Retinal pigment epithelial cell (primary cell): ENCODE measurements around the gene MAD1L1.

Experiments
- DNase-seq: peaks from one replicate; pipeline ENCODE4 v3.0.0-alpha.2; 2010; ENCODE audit warnings: low read depth
- H3K4me3 ChIP-seq: 2 replicates; pipeline ENCODE4 v1.5.1; 2011; ENCODE audit warnings: mild to moderate bottlenecking, low read length, control low read depth, moderate library complexity
- TF ChIP-seq, protein P1 (sequence below): conservative IDR thresholded peaks from 2 replicates; pipeline ENCODE4 v1.5.1; 2011; ENCODE audit warnings: low read depth, low read length, control low read depth, inconsistent platforms

The MAD1L1 gene

DNA sequence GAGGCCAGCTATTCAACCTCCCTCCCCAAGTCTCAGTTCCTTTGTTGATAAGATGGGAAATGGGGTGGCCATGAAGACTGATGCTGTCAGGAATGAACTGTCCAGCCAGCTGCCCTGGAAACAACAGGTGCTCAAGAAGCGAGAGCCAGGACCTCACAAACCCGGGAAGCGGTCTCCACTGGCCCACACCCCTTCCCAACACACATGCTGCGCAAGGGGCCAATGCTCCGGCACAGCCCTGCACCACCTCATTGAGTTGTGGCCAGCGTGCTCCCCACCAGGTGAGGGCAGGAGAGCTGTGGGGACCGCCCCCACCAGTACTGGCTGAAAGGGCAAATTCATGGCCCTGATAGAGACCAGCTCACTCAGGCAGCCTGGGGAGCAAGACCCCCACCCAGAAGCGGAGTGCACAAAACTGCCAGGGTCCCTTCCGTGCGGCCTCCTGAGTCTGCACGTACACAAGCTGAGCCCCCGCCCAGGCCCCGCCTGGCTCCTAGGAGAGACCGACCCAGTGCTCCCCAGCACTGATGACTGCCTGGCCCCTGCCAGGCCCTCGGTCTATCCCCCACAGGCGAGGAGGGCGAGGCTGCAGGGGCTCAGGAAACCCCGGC lies 216.6 kb downstream of the MAD1L1 start:
- TF ChIP-seq, protein P1, sequence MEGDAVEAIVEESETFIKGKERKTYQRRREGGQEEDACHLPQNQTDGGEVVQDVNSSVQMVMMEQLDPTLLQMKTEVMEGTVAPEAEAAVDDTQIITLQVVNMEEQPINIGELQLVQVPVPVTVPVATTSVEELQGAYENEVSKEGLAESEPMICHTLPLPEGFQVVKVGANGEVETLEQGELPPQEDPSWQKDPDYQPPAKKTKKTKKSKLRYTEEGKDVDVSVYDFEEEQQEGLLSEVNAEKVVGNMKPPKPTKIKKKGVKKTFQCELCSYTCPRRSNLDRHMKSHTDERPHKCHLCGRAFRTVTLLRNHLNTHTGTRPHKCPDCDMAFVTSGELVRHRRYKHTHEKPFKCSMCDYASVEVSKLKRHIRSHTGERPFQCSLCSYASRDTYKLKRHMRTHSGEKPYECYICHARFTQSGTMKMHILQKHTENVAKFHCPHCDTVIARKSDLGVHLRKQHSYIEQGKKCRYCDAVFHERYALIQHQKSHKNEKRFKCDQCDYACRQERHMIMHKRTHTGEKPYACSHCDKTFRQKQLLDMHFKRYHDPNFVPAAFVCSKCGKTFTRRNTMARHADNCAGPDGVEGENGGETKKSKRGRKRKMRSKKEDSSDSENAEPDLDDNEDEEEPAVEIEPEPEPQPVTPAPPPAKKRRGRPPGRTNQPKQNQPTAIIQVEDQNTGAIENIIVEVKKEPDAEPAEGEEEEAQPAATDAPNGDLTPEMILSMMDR, result no peak
- H3K4me3 ChIP-seq, result no peak overlapping the region
- DNase-seq, result no peak

DNA sequence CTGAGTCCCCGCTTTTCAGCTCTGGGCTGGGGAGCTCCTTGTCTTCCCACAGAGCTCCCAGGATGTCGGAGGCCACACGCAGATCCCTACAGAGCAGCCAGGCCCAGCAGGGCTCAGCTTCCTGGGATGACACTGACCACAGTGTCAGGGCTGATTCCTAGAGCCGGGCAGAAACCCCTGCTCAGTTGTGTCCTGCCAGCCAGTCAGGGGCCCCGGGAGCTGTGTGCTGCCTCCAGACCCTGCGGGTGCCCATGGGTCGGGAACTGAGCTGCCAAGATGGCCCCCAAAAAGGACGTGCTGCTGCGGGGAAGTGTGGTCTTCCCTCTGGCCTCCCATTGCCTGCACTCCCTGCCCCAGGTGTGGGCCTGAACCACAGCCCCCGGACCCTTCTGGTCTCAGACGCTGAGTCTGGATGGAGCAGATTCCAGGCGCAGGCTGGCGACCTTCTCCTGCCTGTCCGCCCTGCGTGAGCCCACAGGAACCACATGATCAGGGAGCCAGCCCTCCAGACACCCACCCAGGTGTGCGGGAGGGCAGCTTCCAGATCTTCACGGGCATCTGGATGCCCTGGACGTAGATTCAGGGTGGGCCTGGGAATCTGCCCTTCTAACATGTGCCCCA lies 217.4 kb downstream of the MAD1L1 start:
- TF ChIP-seq, protein P1, result no peak
- DNase-seq, result no peak
- H3K4me3 ChIP-seq, result no peak overlapping the region

DNA sequence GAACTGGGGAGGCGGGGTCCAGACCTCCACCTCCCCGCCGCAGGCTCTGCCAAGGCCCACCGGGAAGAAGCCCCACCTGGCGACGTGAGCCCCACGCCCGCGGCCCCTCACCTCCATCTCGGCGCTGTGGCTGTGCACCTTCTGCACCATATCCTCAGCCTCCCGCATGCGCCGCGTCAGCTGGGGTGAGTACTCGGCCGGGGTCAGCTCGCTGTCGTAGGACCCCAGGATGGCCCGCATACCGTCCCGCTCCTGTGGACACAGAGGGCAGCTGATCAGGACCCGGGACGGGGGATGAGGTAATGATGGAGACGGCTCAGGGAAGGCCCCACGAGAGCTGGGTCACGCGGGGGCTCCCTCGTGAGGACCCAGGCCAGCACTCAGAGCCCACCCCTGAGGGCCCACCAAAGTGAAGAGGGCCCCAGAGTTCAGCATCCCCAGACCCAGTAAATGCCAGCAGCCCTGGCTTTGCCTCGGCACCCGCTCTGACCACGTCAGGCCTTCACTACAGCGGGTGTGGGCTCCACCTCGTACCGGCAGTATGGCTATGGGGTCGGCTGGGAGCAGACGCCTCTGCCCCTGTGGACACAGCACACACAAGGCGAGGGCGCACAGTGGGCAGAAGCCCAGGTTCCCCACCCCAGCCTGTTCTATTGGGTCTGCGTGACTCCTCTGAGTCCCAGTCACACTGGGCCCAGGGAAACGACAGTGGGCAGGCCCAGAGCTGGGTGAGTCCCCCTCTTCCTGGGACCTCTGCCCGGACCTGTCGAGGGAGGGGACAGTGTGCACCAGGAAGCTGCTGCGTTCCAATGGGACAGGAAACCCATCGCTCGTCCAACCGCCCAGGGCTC lies 218.1 kb downstream of the MAD1L1 start:
- TF ChIP-seq, protein P1, result no peak
- H3K4me3 ChIP-seq, result no peak overlapping the region

DNA sequence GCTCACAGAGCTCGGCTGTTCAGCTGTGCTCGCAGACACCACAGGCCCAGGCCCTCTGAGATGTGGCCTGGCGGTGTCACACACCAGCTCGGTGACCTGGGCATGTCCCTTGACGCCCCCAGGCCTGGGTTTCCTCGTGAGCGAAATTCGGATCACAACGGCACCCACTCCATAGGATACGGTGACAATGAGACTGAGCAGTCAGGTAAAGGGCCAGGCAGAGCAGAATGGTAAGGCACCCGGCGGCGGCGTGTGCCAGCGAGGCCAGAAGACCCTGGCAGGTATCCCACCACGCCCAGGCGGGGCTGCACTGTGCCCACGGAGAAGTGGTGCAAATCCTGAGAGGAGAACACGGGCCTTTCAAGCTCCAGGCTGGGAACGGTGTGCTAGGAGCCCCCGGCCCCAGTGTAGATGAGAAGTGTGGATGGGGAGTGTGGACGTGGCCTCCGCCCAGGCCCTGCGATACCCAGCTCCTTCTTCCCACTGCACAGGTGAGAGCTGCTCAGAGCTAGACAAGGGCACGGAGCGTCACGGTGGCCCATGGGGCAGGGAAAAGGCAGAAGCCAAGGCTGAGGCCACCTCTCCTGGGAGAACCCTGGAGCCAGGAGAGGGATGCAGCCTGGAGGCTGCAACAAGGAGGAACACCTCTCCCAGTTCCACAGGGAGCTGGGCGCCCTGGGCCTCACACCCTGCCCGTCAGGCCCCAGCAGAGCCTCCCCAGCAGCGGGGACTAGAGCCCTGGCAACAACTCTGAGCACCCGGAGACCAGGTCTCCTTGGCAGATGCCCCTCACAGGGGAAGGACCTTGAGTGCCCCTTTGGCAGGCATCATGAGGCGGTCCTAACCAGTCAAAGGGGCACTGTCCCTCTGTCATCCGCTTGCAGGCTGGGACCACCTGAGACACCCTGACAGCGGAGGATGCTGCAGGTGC lies 219.1 kb downstream of the MAD1L1 start:
- TF ChIP-seq, protein P1, result no peak
- H3K4me3 ChIP-seq, result no peak overlapping the region
- DNase-seq, result no peak

More for the DNA sequence above, 218.1 kb downstream of the MAD1L1 start:
- DNase-seq, result no peak

DNA sequence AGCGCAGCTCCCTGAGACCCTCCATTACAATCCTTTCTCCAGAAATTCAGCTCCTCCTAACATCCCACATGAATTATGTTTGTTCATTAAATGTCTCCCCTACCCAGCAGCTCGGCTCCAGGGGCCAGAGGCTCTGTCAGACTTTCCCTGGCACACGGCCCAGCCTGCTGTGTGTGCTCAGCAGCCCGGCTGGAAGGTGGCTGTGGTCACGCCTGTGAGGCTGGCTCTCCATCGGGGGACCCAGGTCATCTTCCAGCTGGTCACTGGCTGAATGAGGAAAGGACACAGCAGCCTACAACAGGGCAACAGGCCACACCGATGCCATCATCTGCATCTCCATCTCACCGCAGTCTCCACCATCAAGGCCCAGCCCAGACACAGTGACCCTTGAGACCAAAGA lies 219.8 kb downstream of the MAD1L1 start:
- TF ChIP-seq, protein P1, result no peak
- no peak for DNase-seq

DNA sequence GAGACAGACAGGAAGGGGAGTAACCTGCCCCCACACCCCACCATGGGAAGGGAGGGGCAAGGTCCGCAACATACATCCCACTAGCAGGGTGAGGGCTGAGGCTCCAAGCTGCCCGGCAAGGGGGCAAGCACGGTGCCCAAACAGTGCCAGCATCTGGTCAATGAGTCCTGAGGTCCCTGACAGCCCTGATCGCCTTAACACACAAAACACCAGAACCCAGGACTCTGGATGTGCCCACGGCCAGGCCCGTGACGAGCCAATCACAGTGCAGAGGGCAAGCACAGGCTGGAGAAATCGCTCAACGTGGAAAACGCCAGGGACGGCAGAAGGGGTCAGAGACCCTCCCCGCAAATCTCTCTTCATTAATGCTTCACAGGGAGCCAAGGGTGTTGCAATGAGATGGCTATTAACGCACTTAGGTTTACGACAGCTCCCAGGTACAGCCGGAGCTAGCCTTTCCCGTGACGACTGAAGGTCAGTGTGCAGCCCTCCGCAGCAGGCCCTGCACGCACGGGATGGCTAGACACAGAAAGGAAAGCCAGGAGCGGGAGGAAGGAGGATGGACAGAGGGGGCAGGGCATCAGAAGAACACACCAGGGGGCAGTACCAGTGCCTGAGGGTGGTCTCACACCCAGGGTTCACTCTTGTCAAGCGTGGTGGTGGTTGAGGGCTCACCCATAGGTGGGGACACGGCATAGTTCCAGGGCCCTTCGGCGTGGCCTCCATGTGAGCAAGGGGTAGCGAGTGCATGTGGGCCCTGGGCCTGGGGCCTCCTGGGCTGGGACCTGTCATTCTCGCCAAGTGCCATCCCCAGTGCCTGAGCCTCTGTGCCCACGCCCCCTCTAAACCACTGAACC lies 220.5 kb downstream of the MAD1L1 start:
- TF ChIP-seq, protein P1, result no peak
- no peak overlapping the region for H3K4me3 ChIP-seq
- no peak for DNase-seq

More for the DNA sequence above, 219.8 kb downstream of the MAD1L1 start:
- H3K4me3 ChIP-seq, result no peak overlapping the region
